Esophagus (tissue), 2 donors: ENCODE measurements around the gene ZNF320. TPM values are rescaled to one million over a fixed set of nuclear protein-coding genes. Genes with fewer than 3 reads are reported as not detected.
A peak's percentile ranks its signal among the peaks of the same experiment; 100 is the strongest.
"Not testable (repeated sequence)": the region's sequence is repeated elsewhere in the genome, so short reads cannot be mapped to it uniquely, and the experiment has no call there.

ENCODE experiments used
- H3K27ac ChIP-seq, 2 donors: one replicate each; pipeline ENCODE4 v1.5.1; 2013; ENCODE audit warnings: low read depth in 2 of 2, mild to moderate bottlenecking in 2 of 2, inconsistent platforms in 1 of 2, low read length in 1 of 2, moderate library complexity in 1 of 2
- H3K27me3 ChIP-seq, 2 donors: one replicate each; pipeline ENCODE4 v1.6.1; 2013; ENCODE audit warnings: low read length in 2 of 2, control low read depth in 1 of 2, mild to moderate bottlenecking in 1 of 2; ENCODE audit not compliant: insufficient read depth in 2 of 2, control insufficient read depth in 1 of 2
- H3K36me3 ChIP-seq, 2 donors: one replicate each; pipeline ENCODE4 v1.6.1; 2013; ENCODE audit warnings: low read length in 1 of 2; ENCODE audit not compliant: control insufficient read depth in 2 of 2, insufficient read depth in 2 of 2
- H3K4me1 ChIP-seq, 2 donors: one replicate each; pipeline ENCODE4 v1.6.1; 2013; ENCODE audit warnings: low read length in 1 of 2; ENCODE audit not compliant: control insufficient read depth in 2 of 2, insufficient read depth in 2 of 2
- H3K4me3 ChIP-seq, 2 donors: one replicate each; pipeline ENCODE4 v1.5.1; 2013; ENCODE audit warnings: low read length in 2 of 2, mild to moderate bottlenecking in 2 of 2, low read depth in 1 of 2, moderate library complexity in 1 of 2
- H3K9me3 ChIP-seq, 2 donors: one replicate each; pipeline ENCODE4 v1.6.1; 2013; ENCODE audit warnings: mild to moderate bottlenecking in 2 of 2, low read depth in 1 of 2, low read length in 1 of 2, moderate library complexity in 1 of 2; ENCODE audit not compliant: control insufficient read depth in 2 of 2, insufficient read depth in 1 of 2
- WGBS, 2 donors: extraction: QIAGEN DNeasy Blood & Tissue Kit; methylation state at CpG; one replicate each; pipeline ENCODE4 v1.1.7; 2013; 5-methylcytosine and 5-hydroxymethylcytosine counted together
- polyA plus RNA-seq, 2 donors: library from polyadenylated mRNA; stranded (reverse); fragments of 200-250 nt; gene quantifications; one replicate each; pipeline ENCODE4 v1.2.3, GENCODE V29; 2013
- donor health status: healthy with polysubstance abuse.
- donor health status: Bipolar disorder and iron deficiency.

Gene ZNF320
- polyA plus RNA-seq, 2 donors: 1.6 to 2.5 TPM

DNA sequence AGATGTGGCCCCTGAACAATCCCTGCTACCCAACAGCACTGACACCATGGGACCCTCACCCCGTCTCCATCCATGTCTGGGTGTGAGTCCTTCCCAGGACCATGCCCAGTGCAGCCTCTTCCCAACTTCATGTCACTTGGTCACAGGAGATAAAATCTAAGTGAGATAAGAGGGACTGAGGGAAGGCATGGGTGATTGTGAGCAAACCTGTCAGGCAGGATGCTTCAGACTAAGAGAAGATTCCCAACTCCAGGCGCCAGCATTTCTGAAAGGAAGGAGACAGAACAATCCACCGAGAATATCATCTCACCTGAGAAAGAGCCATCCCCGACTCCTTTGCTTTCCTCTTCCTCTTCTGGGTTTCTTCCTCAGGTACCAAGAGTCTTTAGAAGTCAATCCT lies 7.5 kb downstream of the ZNF320 start:
- no peak overlapping the region for H3K27ac ChIP-seq
- peaks cover 2 to 3% of the 10 kb centered on the region in 2 donors for H3K36me3 ChIP-seq
- H3K9me3 ChIP-seq: no peaks in the 10 kb centered on the region
- WGBS, 2 donors: 94 to 98% methylated on average over 4 of the region's 4 CpGs
- no peaks in the 10 kb centered on the region for H3K4me1 ChIP-seq
- no peak overlapping the region for H3K4me3 ChIP-seq
- no peaks in the 10 kb centered on the region for H3K27me3 ChIP-seq

DNA sequence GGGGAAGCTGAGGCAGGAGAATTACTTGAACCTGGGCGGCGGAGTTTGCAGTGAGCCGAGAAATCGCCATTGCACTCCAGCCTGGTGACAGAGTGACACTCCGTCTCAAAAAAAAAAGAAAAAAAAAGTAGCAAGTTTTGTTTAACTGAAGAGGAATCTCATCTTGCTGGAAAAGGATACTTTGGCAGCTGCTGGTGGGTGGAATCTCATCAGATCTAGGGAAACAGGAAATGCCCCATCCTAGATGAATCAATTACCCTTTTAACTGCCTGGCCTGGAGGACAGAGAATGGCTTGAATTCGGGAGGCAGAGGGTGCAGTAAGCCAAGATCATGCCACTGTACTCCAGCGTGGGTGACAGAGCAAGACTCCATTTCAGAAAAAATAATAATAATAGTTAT lies 8.4 kb downstream of the ZNF320 start:
- Histone ChIP-seq H3K4me3 (no peak overlapping the region), H3K27me3 (no peaks in the 10 kb centered on the region), H3K9me3 (peaks cover 0 to 5% of the 10 kb centered on the region in 2 donors), H3K27ac (no peak overlapping the region), H3K4me1 (no peaks in the 10 kb centered on the region), H3K36me3 (peaks cover 2 to 3% of the 10 kb centered on the region in 2 donors)
- 91 to 93% methylated on average over 7 of the region's 7 CpGs for WGBS, 2 donors

DNA sequence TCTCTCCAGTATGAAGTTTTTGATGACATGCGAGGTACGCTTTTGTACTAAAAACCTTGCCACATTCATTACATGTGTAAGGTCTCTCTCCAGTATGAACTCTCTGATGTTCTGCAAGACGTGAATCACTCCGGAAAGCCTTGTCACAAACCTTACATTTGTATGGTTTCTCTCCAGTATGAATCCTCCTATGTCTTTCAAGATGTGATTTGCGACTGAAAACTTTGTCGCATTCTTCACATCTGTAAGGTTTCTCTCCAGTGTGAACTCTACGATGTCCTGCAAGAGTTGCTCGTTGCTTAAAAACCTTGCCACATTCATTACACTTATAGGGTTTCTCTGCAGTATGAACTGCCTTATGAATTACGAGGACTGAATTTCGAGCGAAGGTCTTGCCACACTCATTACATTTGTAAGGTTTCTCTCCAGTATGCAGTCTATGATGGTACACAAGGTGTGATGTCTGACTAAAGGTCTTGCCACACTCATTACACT lies 16.5 kb downstream of the ZNF320 start:
- Histone ChIP-seq H3K4me1 (no peaks in the 10 kb centered on the region), H3K27me3 (no peaks in the 10 kb centered on the region), H3K27ac (no peak overlapping the region), H3K4me3 (no peak overlapping the region), H3K9me3 (peaks cover 6 to 23% of the 10 kb centered on the region in 2 donors), H3K36me3 (peaks cover 4 to 11% of the 10 kb centered on the region in 2 donors)
- 88 to 91% methylated on average over 11 of the region's 11 CpGs for WGBS, 2 donors

DNA sequence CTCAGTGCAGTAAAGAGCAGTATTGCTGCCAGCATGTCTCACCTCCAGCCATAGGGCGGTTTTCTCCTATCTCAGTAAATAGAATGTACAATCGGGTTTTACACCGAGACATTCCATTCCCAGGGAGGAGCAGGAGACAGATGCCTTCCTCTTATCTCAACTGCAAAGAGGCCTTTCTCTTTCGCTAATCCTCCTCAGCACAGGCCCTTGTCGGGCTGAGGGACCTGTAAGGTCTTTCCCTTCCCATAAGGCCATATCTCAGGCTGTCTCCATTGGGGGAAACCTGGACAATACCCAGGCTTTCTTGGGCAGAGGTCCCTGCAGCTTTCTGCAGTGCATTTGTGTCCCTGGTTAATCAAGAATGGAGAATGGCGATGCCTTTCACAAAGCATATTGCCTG lies 24.4 kb downstream of the ZNF320 start:
- whole genome bisulfite sequencing, 2 donors: 74 to 75% methylated on average over 6 of the region's 6 CpGs
- H3K4me1 ChIP-seq, H3K27me3 ChIP-seq, H3K27ac ChIP-seq, H3K36me3 ChIP-seq, H3K9me3 ChIP-seq, H3K4me3 ChIP-seq: not testable (repeated sequence)

DNA sequence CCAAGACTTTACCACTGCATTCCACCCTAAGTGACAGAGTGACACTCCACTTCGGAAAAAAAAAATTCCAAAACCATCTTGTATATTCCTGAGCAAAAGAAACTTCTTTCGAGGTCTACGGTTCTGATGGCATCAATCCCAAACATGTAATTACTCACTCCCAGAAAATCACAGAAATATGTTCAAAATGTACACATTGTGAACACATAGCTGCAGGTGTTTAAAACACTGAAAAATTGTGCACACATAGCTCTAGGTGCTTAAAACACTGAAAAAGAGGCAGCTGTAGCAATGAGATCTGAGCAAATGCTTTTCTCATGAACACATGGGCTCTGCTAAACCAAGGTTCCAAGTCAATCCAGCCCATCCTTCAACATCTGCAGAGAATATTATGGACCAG lies 26.0 kb downstream of the ZNF320 start:
- H3K4me3 ChIP-seq: no peak overlapping the region
- H3K27me3 ChIP-seq: no peaks in the 10 kb centered on the region
- peaks cover 0 to 3% of the 10 kb centered on the region in 2 donors for H3K9me3 ChIP-seq
- 87 to 92% methylated on average over 3 of the region's 3 CpGs for WGBS, 2 donors
- H3K27ac ChIP-seq: no peak overlapping the region
- no peaks in the 10 kb centered on the region for H3K36me3 ChIP-seq
- no peaks in the 10 kb centered on the region for H3K4me1 ChIP-seq

DNA sequence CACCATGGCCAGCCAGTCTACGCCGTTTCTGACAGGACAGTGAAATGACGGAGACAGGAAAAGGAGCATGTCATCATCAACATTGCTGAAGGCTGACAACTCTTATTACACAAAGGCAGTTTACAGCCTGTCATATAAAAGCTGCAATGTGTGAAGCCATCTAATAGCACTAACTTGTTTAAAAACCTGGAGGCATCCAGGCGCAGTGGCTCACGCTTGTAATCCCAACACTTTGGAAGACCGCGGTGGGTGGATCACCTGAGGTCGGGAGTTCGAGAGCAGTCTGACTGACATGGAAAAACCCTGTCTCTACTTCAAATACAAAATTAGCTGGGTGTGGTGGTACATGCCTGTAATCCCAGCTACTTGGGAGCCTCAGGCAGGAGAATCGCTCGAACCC lies 29.4 kb downstream of the ZNF320 start:
- H3K27me3 ChIP-seq, H3K4me1 ChIP-seq, H3K9me3 ChIP-seq, H3K36me3 ChIP-seq, H3K4me3 ChIP-seq, H3K27ac ChIP-seq: not testable (repeated sequence)
- WGBS, 2 donors: 91 to 95% methylated on average over 11 of the region's 11 CpGs

DNA sequence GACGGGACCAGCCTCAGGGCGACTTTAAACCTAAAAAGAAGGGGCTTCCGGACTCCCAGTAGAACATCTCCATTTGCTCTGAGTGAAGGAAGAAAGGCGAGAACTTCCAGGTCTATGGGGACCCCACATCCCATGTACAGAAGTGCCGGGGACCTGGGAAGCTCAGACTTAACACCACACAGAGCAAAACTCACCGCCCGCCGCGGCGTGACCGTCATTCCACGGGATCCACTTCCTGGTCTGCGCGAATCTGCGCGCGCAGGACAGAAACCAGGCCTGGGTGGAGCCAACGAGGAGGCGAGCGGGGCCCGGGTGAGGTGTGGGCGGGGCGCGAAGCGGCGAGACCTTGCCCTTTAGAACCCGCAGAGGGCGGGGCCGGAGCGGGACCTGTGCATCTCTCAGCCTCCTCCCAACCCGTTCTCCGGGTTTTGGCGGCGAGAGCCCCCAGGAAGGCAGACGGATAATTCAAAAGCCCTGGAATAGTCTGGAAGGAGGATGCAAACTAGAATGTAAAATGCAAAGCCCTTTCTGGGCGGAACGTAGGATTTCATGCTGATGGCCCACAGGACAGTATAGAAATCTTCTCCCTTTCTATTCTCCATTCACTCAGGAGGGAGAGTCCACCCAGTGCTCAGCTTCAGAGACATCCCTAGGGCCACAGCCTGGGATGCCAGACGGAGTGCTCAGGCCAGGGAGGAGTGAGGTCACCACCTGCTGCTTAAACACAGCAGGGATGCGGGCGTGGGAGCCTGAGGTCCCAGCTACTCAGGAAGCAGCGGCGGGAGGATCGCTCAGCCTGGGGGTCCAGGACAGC lies 39.9 kb downstream of the ZNF320 start, which contains the start of gene ZNF468:
TSS of gene ZNF468 (minus strand) at position 242 of the 814 bp plus-strand sequence. CDS start 3,347 bp downstream, outside the sequence.
- H3K4me1 ChIP-seq, H3K27me3 ChIP-seq, H3K9me3 ChIP-seq: not testable (repeated sequence)
- WGBS, 2 donors: 4 to 6% methylated on average over 33 to 43 of the region's 43 CpGs
- peaks cover 2 to 10% of the 10 kb centered on the region in 2 donors for H3K36me3 ChIP-seq
- H3K4me3 ChIP-seq: peak within 1 kb of the TSS; percentile 58 to 71
- H3K27ac ChIP-seq: peak within 1 kb of the TSS; percentile 41 to 56

DNA sequence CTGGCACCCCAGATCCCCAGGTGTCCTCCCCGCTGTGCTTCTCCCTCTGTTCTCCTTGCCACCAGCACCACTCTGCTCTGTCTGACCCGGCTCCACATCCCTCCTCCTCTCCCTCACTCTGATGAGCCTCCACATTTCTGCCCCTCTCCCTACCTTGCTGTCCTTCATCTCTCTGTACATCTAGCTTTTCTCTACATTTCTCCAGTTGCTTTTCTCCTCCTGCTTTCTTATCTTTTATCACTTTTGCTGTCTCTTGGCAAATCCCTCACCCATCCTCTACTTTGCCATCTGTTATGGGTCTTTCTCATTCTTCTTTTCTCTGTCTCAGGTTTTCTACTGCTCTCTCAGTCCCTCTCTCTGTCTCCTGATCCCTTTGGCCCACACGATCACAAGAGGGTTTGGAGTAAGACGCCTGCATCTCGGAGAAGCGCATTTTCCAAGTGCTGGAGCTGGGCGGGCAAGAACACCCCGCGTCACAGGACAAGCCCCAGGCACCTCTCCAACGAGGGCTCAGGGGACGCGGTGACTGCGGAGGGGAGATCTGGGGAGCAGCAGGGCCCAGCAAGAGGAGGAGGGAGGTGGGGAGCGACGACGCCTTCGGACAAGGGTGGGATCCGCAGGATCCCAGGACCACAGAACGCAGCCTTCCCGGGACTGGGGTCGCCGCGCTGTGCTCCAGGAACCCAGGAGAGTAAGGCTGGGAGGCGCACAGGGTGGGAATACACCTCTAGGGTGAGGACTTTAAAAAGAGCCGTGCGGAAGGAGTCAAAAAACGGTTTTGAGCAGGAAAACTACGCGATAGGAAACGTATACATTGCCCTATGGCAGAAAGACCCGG lies 40.7 kb downstream of the ZNF320 start:
- peaks cover 2 to 10% of the 10 kb centered on the region in 2 donors for H3K36me3 ChIP-seq
- WGBS, 2 donors: 1 to 3% methylated on average over 24 to 25 of the region's 31 CpGs
- not testable (repeated sequence) for H3K9me3 ChIP-seq, H3K4me1 ChIP-seq, H3K27me3 ChIP-seq
- H3K4me3 ChIP-seq: peak overlapping the region; percentile 58 to 71
- H3K27ac ChIP-seq: peak overlapping the region; percentile 41 to 56
